HT1080 (cell line): ENCODE data around the gene HS3ST5. TPM values are rescaled to one million over a fixed set of nuclear protein-coding genes. Genes with fewer than 3 reads are reported as not detected.
A peak's percentile ranks its signal among the peaks of the same experiment; 100 is the strongest.

Source experiments
- DNase-seq: peaks from one replicate; pipeline ENCODE4 v3.0.0-alpha.2; 2015; ENCODE audit warnings: low read depth
- polyA plus RNA-seq, 2 experiments: library from polyadenylated mRNA; depleted of rRNA; stranded (reverse); fragments of >200 nt; gene quantifications; 2 replicates each; pipeline ENCODE4 v1.2.3, GENCODE V29; 2015
- total RNA-seq: library from RNA; depleted of rRNA; stranded (reverse); fragments of >200 nt; shearing (Covaris generic); gene quantifications from 2 replicates; pipeline ENCODE4 v1.2.3, GENCODE V29; 2014; rRNA removed

Gene HS3ST5, protein sequence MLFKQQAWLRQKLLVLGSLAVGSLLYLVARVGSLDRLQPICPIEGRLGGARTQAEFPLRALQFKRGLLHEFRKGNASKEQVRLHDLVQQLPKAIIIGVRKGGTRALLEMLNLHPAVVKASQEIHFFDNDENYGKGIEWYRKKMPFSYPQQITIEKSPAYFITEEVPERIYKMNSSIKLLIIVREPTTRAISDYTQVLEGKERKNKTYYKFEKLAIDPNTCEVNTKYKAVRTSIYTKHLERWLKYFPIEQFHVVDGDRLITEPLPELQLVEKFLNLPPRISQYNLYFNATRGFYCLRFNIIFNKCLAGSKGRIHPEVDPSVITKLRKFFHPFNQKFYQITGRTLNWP
- 0.18 TPM in 1 of 2 replicates, not detected in the other for total RNA-seq
- 0.07 and 0.10 TPM in 2 replicates for polyA plus RNA-seq (2015; cell fraction: cytosol; rRNA removed)
- polyA plus RNA-seq (2015; cell fraction: nucleus; rRNA removed) = 0.08 and 0.10 TPM in 2 replicates

DNA sequence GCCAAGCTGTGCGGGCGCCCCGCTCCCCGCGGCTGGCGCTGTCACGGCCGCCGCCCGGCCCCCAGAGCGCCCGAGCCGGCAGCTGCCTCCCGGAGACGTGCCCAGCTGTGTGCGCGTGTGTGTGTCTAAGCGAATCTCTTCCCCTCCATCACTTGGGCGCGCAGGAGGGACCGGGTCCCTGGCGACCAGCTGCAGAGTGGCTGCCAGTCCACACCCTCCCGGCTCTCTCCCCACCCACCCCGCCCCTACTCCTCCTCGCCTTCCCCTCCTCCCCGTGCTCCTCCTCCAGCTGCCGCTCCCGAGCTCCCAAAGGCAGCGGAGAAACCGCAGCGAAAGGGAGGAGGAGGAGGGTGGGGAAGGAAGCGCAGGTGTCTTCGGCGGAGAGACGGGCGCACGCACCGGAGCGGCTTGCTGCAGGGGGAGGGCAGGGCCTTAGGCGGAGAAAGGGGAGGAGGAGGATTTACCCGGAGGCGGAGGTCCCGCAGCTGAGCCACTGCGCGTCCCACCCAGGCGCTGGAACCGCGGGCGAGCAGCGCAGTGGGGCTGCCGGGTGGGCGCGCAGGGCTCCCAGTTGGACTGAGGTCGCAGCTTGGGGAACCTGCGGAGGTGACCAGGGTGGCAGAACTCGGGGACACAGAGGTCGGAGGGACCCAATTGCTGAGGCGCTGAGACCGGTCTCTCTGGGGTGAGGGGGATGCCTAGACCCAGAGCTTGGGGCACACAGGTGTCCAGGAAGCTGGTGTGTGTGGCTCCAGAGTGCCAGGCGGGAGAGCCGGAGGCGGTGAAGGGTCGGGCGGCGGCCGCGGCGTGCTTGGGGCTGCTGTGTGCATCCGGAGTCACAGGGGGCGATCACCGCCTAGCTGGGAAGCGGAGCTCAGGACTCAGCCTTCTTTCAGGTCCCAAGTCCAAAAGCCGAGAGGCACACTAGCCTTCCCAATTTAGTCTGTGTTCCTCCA is at the start of gene HS3ST5:
Gene HS3ST5 (minus strand): TSS at position 198 of the 956 bp plus-strand sequence. CDS start 280,178 bp downstream, outside the sequence.
- DNase-seq = peak; percentile 63

DNA sequence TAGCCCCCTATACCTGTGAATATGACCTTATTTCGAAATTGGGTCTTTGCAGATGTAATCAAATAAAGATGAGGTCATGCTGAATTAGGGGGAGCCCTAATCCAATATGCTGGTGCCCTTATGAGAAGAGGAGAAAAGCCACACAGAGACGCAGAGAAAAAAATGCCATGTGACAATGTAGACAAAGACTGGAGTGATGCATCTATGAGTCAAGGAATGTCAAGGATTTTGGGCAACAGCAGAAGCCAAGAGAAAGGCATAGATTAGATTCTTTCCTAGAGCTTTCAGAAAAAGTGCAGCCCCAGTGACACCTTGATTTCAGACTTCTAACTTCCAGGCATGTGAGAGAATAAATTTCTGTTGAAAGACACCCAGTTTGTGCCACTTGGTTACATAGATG is 47.4 kb upstream of the HS3ST5 start:
- peak; percentile 59 for DNase-seq

DNA sequence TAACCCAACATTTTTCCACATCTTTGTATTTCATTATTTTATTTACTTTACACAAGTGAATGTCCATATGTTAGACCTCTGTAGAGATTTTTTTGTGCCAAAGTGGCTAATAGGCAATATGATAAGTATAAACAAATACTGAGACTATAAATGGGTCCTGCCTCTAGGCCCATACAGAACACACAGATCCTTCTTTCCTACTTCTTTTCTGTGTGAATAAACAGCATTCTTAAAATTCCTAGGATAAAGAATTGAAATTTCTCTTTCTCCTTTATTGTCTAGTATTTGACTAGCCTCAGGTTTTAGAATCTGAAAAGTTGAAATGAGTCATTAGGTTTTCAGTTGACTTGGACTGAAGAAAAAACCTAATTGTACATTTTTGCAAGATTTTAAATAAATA is 46.3 kb upstream of the HS3ST5 start:
- no peak for DNase-seq

DNA sequence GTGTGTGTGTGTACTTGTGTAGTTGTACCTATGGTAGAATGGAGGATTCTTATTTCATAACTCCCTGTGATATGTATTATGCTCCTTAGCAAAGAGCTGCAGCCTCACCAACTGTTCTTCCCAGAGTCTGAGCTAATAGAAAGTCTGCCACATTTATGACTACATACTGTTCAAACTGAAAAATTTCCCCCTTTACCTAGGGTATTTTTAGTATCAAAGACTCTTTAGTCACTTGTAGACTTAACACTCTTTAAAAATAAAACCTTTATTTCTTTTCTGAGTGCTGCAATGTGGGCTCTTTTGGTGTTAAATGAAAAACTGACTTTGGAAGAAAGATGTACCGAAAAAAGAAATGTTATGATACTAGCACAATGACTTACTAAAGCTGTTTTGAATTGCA is 39.6 kb upstream of the HS3ST5 start:
- DNase-seq = no peak

DNA sequence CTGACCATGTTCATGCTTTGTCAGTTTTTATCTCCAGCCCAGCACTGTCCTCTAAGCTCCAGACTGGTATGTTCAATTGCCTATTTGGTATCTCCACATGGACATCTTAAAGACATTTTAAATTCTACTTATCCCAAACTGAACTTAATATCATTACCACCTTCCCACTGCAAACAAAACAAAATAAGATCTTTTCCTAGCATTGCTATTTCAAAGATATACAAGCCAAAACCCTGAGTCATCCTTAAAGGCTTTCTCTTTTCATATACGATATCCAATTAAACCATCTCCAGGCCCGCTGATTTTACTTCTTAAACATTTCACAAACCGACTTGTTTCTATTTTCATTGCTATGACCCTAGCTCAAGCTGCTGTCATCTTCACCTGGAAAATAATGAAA is 35.1 kb upstream of the HS3ST5 start:
- peak; percentile 2 for DNase-seq

DNA sequence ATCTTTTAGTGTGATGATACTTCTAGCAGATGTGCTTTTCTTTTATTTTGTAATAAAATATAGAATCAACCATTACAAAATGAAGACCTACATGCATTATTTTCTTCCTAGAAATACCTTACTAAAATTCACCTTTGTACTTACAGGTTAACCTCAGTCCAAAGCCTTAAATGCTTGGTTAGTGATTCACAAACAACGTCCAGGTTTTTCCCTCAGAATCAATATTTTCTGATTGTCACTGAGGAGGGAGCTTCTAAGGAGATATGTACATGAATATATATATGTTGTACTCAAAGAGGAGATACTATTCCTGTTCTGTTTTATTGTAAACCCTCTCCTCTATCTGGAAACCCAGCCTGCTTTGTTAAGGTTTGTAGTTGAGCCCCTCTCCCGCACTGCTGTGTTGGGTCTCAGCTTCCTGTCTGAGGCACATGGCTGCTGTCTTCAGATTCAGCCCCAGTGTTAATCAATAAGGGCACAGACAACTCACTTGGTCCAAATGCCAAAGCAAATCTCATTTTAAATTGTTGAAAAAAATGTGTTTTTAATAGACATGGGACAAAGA is 33.9 kb upstream of the HS3ST5 start:
- no peak for DNase-seq

DNA sequence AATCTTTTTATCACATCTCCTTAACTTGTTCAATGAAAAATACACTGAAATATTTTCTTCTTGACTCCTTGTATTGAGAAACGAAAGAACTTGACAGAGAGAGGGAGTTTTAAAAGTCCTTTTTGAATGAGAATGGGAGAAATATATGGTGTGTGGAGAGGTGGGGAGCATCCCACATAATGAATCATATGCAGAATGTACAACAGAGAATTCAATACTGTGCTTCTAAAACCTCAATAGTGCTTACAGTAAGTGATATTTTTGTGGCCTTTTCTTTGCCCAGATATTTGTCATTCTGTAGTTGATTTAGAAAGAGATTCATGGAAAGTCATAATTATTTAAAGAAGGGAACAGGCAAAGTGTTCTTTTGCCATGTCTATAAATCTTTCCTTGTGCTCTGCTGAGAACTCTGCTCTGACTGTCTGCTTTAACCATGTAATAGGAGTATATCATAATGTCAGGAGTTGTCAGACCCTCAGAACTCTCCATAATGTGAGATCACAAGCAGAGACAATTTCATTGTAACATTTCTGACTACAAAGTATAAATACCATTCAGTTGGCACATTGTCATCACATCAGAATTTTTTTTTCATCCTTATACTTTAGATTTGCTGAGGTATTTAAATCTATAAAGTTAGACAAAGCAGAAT is 32.8 kb upstream of the HS3ST5 start:
- no peak for DNase-seq

DNA sequence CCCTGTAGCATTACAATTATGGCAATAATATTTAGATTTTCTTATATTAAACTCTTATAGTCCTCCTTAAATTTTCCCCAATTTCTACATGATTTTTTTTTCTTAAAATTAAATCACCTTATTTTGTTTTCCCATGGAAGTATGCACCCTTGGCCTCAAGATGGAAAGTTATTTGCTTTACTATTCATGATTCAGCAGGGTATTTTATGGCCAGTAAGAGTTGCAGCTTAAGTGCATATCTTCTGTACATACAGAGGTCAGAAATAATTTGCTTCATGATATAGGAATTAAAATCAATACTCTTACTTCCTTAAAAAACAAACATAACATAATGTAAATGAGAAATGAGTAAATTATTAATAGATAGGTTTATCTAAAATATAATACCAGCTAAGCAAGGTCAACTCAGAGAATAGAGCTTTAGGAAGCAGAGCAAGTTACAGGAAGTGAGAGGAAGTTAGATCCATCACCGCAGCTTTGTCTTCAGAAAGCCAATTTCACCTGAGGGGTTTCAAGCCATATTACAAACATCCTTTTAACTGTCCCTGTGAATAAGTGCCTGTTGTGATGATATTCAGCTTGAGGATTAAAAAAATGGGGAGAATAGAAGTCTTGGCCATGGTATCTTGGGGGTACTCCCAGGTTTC is 24.6 kb upstream of the HS3ST5 start:
- DNase-seq = no peak

DNA sequence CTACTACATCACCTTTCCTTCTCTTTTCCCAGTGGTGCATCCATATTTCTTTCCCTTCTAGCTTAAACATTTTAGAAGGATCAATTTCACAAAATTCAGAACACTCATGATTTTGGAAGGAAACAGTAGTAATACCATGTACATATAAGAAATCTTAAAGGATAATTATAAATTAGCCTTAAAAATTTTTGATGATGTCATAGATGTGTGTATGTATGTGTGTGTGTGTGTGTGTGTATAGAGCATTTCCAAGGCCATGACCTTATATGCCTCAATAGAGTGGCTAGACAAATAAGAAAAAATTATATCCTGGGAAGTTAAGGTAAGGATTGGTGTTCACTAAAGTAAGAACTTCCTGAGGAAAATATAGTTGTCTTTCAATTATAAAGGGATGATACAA is 24.1 kb upstream of the HS3ST5 start:
- no peak for DNase-seq

DNA sequence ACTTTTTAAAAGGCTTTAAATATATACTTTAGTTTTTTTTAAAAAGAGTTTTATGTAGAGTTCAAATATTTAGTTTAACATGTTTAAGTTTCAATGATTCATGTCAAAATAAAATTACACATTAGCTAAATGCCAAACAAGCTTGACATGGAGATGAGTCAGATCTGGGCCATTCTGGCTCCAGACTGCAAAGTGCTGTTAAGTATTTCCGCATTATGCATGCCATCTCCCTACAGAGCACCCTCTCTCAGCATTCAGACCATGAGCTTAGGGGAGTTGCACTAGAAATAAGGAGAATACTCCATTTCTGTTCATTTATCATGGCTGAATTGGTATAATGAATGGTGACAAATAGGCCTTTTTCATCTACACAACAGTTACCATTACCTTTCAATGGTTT is 21.5 kb upstream of the HS3ST5 start:
- peak; percentile 75 for DNase-seq

DNA sequence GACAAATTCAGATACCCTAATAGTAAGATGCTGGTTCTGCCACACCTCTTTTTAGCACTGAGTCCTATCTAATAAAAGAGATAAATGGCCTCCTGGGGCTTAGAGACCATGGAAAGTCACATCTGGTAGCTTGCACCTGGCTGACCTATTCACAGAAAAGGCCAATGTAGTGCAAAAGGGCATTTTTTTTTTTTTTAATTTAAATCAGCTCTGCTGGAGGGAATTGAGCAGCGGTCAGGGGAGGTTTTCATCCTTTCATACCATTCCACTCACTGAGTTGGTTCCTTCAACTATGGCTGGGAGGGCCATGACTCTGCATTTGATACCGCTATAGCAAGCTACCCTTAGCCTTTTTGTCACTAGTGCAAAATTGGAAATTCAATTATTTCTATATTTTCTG is 20.1 kb upstream of the HS3ST5 start:
- no peak for DNase-seq

DNA sequence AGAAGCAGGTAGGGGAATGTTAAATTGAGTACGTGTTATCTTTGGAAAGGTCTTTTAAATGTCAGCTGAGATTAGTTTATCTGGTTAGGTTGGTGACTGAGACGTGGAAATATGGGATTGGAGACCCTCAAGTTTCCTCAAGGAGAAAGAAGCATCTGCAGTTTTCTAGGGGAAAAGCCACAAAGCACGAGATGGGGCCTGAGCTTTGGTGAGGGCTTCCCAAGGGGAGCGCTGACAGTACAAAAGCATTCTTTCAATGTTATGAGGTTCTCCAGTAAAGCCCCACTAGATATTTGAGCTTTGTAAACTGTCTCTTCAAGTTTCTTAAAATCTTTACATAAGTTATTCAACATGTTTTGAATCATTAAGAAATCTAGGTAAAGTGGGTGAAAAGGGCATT is 19.6 kb upstream of the HS3ST5 start:
- no peak for DNase-seq

DNA sequence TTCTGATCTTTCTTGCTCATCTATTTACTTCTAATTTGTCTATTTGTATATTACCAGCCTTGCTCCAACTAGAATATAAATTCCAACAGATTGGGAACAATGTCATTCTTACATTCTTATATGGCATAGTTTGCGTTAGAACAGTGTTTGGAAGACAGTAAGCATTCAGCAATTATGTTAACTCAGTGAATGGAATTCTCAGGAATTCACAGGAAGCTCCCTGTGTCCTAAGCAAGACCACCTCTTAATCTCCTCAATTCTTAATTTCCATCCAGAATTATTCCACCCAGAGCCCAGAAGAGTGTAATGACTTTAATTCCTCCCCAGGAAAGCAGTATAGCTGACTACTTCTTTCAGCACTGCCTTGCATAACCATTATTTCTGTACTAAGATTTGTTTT is 18.2 kb upstream of the HS3ST5 start:
- DNase-seq = no peak

DNA sequence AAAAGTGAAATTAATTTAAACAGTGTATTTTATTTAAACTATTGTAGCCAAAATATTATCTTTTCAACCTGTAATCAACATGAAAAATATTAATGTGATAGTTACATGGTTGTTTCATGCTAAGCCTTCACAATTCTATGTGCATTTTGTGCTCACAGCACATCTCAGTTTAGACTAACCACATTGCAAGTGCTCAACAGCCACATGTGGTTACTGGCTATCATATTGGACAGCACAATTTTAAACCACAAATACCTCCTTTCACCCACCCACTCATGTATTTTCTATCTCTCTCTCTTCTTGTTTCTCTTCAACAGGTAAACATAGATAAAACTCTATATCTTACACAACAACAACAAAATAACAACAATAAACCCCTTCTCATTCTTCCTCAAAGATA is 12.5 kb upstream of the HS3ST5 start:
- no peak for DNase-seq

DNA sequence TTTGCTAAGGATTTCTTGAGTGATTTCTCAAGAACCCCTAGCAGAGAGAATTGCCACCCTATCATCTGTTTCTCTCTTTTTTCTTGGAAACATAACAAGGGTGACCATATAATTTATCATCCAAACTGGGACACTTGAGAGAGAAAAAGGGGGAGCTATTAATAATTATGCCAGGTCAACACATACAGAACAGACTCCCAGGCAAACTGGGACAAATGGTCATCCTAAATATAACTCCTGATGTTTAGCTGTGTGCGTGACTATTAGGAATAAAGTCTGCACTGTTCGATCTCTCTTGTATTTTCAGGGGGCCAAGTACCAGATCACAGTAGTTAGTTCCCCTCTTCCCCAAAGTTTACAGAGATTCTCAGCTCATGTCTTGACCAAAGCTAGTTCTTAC is 11.7 kb upstream of the HS3ST5 start:
- DNase-seq = no peak

DNA sequence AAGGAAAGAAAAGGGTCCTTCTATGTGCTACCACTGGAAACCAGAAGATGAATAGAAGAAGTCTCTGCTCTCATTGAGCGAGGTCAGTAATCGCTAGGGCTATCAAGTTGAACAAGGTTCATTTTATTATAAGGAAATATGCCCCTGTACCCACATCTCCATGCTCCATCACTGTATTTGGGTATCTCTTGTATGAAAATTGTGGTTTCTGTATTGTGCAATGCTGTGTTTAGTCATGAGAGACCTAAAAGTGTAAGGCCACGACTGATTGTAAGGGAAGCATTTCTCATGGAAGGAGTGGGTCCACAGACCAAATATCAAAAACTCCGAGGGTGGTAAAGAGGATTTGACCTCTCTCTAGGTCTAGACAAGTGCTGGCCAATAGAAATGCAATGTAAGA is 3.6 kb upstream of the HS3ST5 start:
- DNase-seq = no peak

DNA sequence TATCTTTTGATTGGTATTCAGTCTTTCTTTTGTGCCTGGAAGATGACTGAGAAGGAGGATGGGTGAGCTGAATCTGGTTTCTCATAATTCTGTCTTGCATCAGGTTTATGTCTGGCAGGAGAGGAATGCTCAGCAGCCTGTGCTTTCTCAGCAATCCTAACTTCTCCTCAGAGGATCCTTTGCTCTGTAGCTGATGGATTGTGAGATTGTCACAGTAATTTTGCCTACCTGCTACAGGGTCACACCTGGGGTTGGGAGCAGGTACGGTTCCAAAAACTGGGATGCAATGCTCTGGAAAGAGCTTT is 2.1 kb upstream of the HS3ST5 start:
- DNase-seq = no peak

DNA sequence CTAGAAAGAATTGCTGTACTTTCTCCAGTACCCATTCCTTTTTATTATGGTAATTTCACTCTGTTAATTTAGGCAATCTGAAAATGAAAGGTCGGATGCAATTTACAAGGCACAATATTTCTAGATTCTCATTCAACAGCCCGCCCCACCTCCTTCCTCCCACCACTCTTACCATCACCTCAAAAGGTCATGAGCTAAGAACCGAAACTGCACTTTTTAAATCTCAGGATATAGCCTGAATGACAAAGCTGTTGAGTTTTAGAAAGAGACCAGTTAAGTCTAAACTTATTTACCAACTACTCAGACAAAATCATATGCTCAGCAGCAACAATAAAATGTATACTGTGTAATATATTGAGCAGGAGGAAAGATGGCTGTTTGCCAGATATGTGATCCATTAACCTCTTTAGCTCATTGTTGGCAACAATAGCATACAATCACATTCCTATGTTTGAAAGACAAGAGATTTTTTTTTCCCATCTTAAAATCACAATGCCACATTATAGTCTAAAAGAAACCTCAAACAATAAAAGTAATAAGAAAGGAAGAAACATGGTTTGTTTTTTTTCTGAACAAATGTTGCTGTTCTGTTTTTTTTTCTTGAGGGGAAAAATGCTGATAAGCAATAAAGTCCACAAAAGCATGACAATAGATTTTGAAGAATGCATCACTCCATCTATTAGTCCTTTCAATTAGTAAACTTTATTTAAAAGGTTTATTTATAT is 1.6 kb upstream of the HS3ST5 start:
- DNase-seq = no peak

DNA sequence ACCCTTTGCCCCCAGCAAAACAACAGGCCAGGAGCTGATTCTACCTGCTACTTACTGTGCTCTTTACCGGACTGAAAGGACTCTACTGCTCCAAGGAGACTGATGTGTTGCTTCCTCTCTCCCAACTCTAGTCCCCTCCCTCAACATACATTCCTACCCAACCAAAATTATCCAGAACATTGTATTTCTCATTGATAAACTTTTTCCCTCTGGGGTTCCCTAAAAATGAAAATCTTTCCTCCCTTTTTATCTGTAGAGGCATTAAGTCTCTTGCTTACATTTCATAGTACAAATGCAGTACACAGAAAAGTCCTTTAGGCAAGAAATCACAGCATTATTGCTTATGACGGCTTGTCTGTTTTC is 940 bp upstream of the HS3ST5 start:
- DNase-seq = no peak

DNA sequence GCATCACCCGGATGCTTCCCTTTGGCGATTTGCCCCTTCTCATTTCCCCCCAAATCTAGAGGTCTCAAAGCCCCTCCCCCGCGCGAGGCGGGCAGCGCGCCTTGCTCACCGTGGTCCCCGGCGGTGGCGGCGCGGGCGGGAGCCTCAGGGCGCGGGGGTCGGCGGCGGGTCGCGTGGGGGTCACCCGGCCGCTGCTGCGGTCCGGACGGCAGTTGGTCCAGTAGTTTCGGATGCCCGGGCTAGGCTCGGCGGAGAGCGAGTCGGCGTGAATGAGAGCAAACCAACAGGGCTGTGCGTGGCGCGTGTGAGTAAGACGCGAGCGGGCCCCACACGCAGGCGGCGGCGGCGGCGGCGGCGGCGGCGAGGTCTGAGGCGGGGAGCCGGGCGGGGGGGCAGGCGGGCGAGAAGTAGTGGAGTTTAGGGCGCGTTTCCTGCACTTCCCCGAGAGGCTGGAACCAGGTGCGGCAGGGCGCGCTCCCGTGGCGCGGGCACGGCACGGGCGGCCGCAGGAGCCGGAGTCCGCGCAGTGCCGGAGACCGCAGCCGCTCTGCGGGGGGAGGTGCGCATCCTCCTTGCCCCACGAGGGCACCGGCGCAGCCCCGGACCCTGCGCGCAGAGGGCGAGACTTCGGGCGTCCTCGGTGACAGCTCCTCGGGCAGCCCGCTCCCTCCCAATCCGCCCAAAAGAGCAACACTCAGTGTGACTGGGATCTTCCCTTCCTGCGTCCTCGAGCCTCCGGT is 567 bp downstream of the HS3ST5 start:
- peak; percentile 37 for DNase-seq
